Endothelial cell of umbilical vein (primary cell): ENCODE data around the gene CFAP61. TPM values are rescaled to one million over a fixed set of nuclear protein-coding genes. Genes with fewer than 3 reads are reported as not detected.

Experiments
- BruUV-seq: library from RNA; stranded (reverse); fragments of 400-500 nt; replicated peaks from 2 replicates; lab custom pipeline; 2021; lab: Mats Ljungman, UMichigan
- CTCF ChIA-PET: fragments of 300-600, 350-600 bp; sonication (Branson Sonifier 250); formaldehyde crosslinking; loops from one replicate; lab custom pipeline; 2021; ENCODE audit warnings: antibody characterized with exemption, inconsistent platforms; lab: Charles Lee
- POLR2A ChIA-PET: fragments of 300-600, 350-600 bp; sonication (Branson Sonifier 250); formaldehyde crosslinking; loops from one replicate; lab custom pipeline; 2021; ENCODE audit warnings: antibody characterized with exemption, inconsistent platforms; lab: Charles Lee
- DNase-seq: peaks from one replicate; pipeline ENCODE4 v3.0.0-alpha.2; 2011; ENCODE audit warnings: low read depth, low spot score
- FAIRE-seq: peaks from 2 replicates; lab custom pipeline; 2011; peaks lifted over from hg19 to GRCh38; lab: Jason Lieb, UNC
- H2AFZ ChIP-seq: 2 replicates; pipeline ENCODE4 v1.6.0; 2012; ENCODE audit warnings: low read depth, low read length, control low read depth, inconsistent platforms
- H3K27ac ChIP-seq: 2 replicates; pipeline ENCODE4 v1.5.1; 2011; ENCODE audit warnings: low read depth, mild to moderate bottlenecking, control low read depth, low read length, moderate library complexity; ENCODE audit not compliant: insufficient read depth
- H3K27me3 ChIP-seq, 2 experiments: 2 replicates each; pipeline versions ENCODE4 v1.6.0 to v1.6.1; 2011; ENCODE audit warnings: low read length in 2 of 2, mixed read lengths in 1 of 2; ENCODE audit not compliant: control insufficient read depth in 2 of 2, insufficient read depth in 2 of 2
- H3K36me3 ChIP-seq, 2 experiments: 2 replicates in 1 of 2; 3 replicates in 1 of 2; pipeline ENCODE4 v1.5.1; 2011; ENCODE audit warnings: low read length in 2 of 2, mild to moderate bottlenecking in 1 of 2, moderate library complexity in 1 of 2; ENCODE audit not compliant: control insufficient read depth in 2 of 2, insufficient read depth in 2 of 2; ENCODE audit errors: extremely low read depth in 1 of 2
- H3K4me1 ChIP-seq: 3 replicates; pipeline ENCODE4 v1.5.1; 2011; ENCODE audit warnings: mild to moderate bottlenecking, low read length; ENCODE audit not compliant: control insufficient read depth, insufficient read depth; ENCODE audit errors: extremely low read depth
- H3K4me2 ChIP-seq: 2 replicates; pipeline ENCODE4 v1.6.1; 2011; ENCODE audit warnings: low read length, control low read depth, mixed read lengths; ENCODE audit not compliant: insufficient read depth
- H3K4me3 ChIP-seq, 3 experiments: fragments of 200-600 bp in 1 of 3; sonication (generic), shearing (Covaris generic) in 1 of 3; replicated peaks in 1 of 3; 2 replicates each; pipeline ENCODE4 v1.5.1; 2011 to 2016; ENCODE audit warnings: control low read depth in 3 of 3, low read length in 3 of 3, mild to moderate bottlenecking in 2 of 3, inconsistent platforms in 1 of 3, low read depth in 1 of 3, moderate library complexity in 1 of 3; ENCODE audit not compliant: insufficient read depth in 1 of 3
- H3K79me2 ChIP-seq: 2 replicates; pipeline ENCODE4 v1.6.0; 2012; ENCODE audit warnings: low read length, inconsistent platforms; ENCODE audit not compliant: control insufficient read depth, insufficient read depth
- H3K9ac ChIP-seq: replicated peaks from 2 replicates; pipeline ENCODE3; 2011; ENCODE audit warnings: low read length, control low read depth; ENCODE audit not compliant: insufficient read depth; ENCODE audit errors: extremely low read depth
- H3K9me1 ChIP-seq: replicated peaks from 3 replicates; pipeline ENCODE4 v1.6.0; 2011; ENCODE audit warnings: mild to moderate bottlenecking, low read length; ENCODE audit not compliant: control insufficient read depth, insufficient read depth; ENCODE audit errors: extremely low read depth
- H3K9me3 ChIP-seq: replicated peaks from 2 replicates; pipeline ENCODE4 v1.5.1; 2012; ENCODE audit warnings: low read length, inconsistent platforms; ENCODE audit not compliant: control insufficient read depth, insufficient read depth
- H4K20me1 ChIP-seq: replicated peaks from 2 replicates; pipeline ENCODE3; 2011; ENCODE audit warnings: mild to moderate bottlenecking, low read length; ENCODE audit not compliant: control insufficient read depth, insufficient read depth; ENCODE audit errors: extremely low read depth
- CTCF ChIP-seq, 2 donors: IDR thresholded peaks; 1 replicate in 1 of 2; 2 replicates in 1 of 2; pipeline ENCODE4 v1.5.1; 2011; ENCODE audit warnings: low read length in 2 of 2, mild to moderate bottlenecking in 2 of 2, moderate library complexity in 2 of 2, control low read depth in 1 of 2, inconsistent platforms in 1 of 2, low read depth in 1 of 2; ENCODE audit not compliant: insufficient read depth in 1 of 2; ENCODE audit errors: extremely low read depth in 1 of 2
- EZH2 ChIP-seq: IDR thresholded peaks from 2 replicates; pipeline ENCODE4 v1.6.1; 2012; ENCODE audit warnings: borderline replicate concordance, low read depth, mild to moderate bottlenecking, moderate library complexity, low read length, inconsistent platforms; ENCODE audit not compliant: severe bottlenecking
- FOS ChIP-seq: IDR thresholded peaks from 2 replicates; pipeline ENCODE4 v1.6.1; 2011; ENCODE audit warnings: mild to moderate bottlenecking, low read length, moderate library complexity, borderline replicate concordance; ENCODE audit not compliant: insufficient read depth
- GATA2 ChIP-seq: IDR thresholded peaks from 2 replicates; pipeline ENCODE4 v1.7.0; 2011; ENCODE audit warnings: low read depth, mild to moderate bottlenecking, moderate library complexity, mixed read lengths, low read length; ENCODE audit not compliant: insufficient read length, insufficient read depth
- JUN ChIP-seq: IDR thresholded peaks from 2 replicates; pipeline ENCODE4 v1.6.1; 2011; ENCODE audit warnings: borderline replicate concordance, low read depth; ENCODE audit not compliant: insufficient read length, insufficient read depth
- MYC ChIP-seq: IDR thresholded peaks from one replicate; pipeline ENCODE4 v1.6.1; 2011; ENCODE audit warnings: mild to moderate bottlenecking, low read depth, low read length
- POLR2A ChIP-seq: IDR thresholded peaks from 2 replicates; pipeline ENCODE4 v1.6.1; 2012; ENCODE audit warnings: low read depth, mild to moderate bottlenecking, control low read depth, low read length
- POLR2AphosphoS5 ChIP-seq: IDR thresholded peaks from 2 replicates; pipeline ENCODE4 v1.6.1; 2012; ENCODE audit warnings: low read depth, mild to moderate bottlenecking, control low read depth, low read length, moderate library complexity; ENCODE audit not compliant: insufficient read depth
- dilution Hi-C: fragments of 300-500 bp; cut with MboI; formaldehyde crosslinking; loops from one replicate; pipeline ENCODE4 v1.15.0; 2019; ENCODE audit warnings: low sequenced_read_pairs; ENCODE audit not compliant: extremely low pct_ligation_motif_present
- intact Hi-C: fragments of 100-400 bp; cut with micrococcal nuclease; formaldehyde crosslinking; loops from one replicate; pipeline ENCODE4 v1.10.0; 2022
- polyA plus RNA-seq, 4 experiments: library from polyadenylated mRNA; depleted of rRNA in 3 of 4; stranded (reverse) in 3 of 4; unstranded in 1 of 4; fragments of >200 nt; gene quantifications; 2 replicates each; pipeline versions ENCODE4 v1.2.1 to v1.2.3, GENCODE V29; 2011 to 2012; ENCODE audit warnings: missing spikeins in 1 of 4
- total RNA-seq: library from RNA; stranded (reverse); gene quantifications from 2 replicates; pipeline ENCODE4 v1.2.3, GENCODE V29; 2021
- TF ChIP-seq, protein P1 (sequence below): IDR thresholded peaks from 2 replicates; pipeline ENCODE4 v1.6.1; 2011; ENCODE audit not compliant: insufficient read depth, insufficient read length

Gene CFAP61
- total and polyA plus RNA-seq, 2 donors (not counting 3 experiments of a cell fraction or from before 2014, with no cell fraction given): not detected

DNA sequence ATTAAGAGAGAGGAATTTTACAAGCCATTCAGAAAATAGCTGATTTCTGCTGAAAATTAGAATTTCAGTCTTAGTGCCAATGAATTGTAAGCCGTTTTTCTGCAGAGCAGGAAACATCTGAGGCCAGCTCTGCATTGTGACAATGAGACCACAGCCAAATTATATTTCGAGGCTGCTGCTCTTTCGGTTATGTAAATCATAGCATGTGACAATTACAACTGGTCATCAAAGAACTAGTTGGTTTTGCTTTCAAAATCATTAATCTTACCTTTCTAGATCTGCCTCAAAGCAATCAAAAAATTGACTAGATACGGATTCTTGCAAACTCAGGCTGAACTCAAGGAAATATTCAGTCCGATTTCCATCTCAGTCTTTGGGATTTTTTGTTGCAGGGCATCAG is 282.2 kb downstream of the CFAP61 start:
- no peaks in the 10 kb centered on the region for H3K4me1 ChIP-seq
- H3K4me2 ChIP-seq: no peak overlapping the region
- H4K20me1 ChIP-seq: no peaks in the 10 kb centered on the region
- no peaks in the 10 kb centered on the region for H3K36me3 ChIP-seq
- TF ChIP-seq POLR2A (no peak), EZH2 (no peak), MYC (no peak), JUN (no peak), GATA2 (no peak), FOS (no peak), POLR2AphosphoS5 (no peak), CTCF (IDR thresholded peaks at IDR 0.05; ENCODE audit: extremely low read depth in 1 of 2, insufficient read depth in 1 of 2, low read depth in 1 of 2, low read length in 2 of 2) (no peak)
- TF ChIP-seq, protein P1, sequence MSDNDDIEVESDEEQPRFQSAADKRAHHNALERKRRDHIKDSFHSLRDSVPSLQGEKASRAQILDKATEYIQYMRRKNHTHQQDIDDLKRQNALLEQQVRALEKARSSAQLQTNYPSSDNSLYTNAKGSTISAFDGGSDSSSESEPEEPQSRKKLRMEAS: no peak
- POLR2A ChIA-PET: no interaction called here
- no peak overlapping the region for H3K27ac ChIP-seq
- DNase-seq (no peak), FAIRE-seq (no peak)
- H3K79me2 ChIP-seq: no peaks in the 10 kb centered on the region
- H3K27me3 ChIP-seq: no peaks in the 10 kb centered on the region
- no peak overlapping the region for H2AFZ ChIP-seq
- H3K9me1 ChIP-seq: no peaks in the 10 kb centered on the region
- intact Hi-C loops (no loop called here), dilution Hi-C loops (no loop called here)
- H3K9ac ChIP-seq: no peak overlapping the region
- BruUV-seq: no TSS peak
- no peaks in the 10 kb centered on the region for H3K9me3 ChIP-seq
- no peak overlapping the region for H3K4me3 ChIP-seq
- CTCF ChIA-PET: interaction anchor here (1.6 kb wide), 1 partner anchor 9 kb away, joined by 3 read pairs; no protein-coding TSS in a partner anchor
